ENCODE data around the gene SCN8A. TPM values are rescaled to one million over a fixed set of nuclear protein-coding genes. Genes with fewer than 3 reads are reported as not detected.

Gene SCN8A
- total and polyA plus RNA-seq, 2 experiments from 2014 or later = 4.6 to 23.9 TPM

GRCh38 chr12:51840966-51841365, 249.9 kb downstream of the SCN8A start:
- H3K4me1 ChIP-seq (ENCODE audit: insufficient read depth) = peaks cover 43% of the 10 kb centered on the region
- TF ChIP-seq EZH2phosphoT487 (IDR thresholded peaks at IDR 0.05; ENCODE audit: unreplicated experiment) = no peak
- no peak for TF ChIP-seq REST (IDR thresholded peaks at IDR 0.05; ENCODE audit: unreplicated experiment)
- TF ChIP-seq JUNB (IDR thresholded peaks at IDR 0.05; ENCODE audit: unreplicated experiment) = no peak
- no peak overlapping the region for H3K27ac ChIP-seq (ENCODE audit: low read depth)
- H3K79me2 ChIP-seq (replicated peaks; ENCODE audit: insufficient read depth) = no peaks in the 10 kb centered on the region
- H3K9me2 ChIP-seq (ENCODE audit: insufficient read depth) = no peaks in the 10 kb centered on the region
- H3K4me1 Mint-ChIP-seq = peaks cover 63% of the 10 kb centered on the region
- H4K20me1 ChIP-seq (replicated peaks; ENCODE audit: insufficient read depth) = peaks cover 1% of the 10 kb centered on the region; the same call in 1 of the 2 replicates
- H3K4me3 Mint-ChIP-seq = no peak overlapping the region
- DNase-seq (ENCODE audit: low spot score) = no peak
- no peak overlapping the region for H3K4me2 ChIP-seq
- H3K27ac Mint-ChIP-seq = no peak overlapping the region
- H3K9me3 Mint-ChIP-seq = no peaks in the 10 kb centered on the region; the same call in 1 of the 3 replicates
- no peak overlapping the region for H2AFZ ChIP-seq
- H3K4me3 ChIP-seq = no peak overlapping the region
- peaks cover 11% of the 10 kb centered on the region; the same call in 1 of the 2 replicates for H3K27me3 ChIP-seq (ENCODE audit: insufficient read depth)
- peaks cover 24% of the 10 kb centered on the region for H3K27me3 Mint-ChIP-seq (ENCODE audit: insufficient read depth, low read depth, poor library complexity)
- H3K36me3 ChIP-seq (ENCODE audit: insufficient read depth) = no peaks in the 10 kb centered on the region
- no peaks in the 10 kb centered on the region; the same call in 2 of the 3 replicates for H3K36me3 Mint-ChIP-seq (ENCODE audit: low read depth)
- no peak for ATAC-seq
- 0 out of 2 replicates have a peak, but pooled peaks cover under 1% of the 10 kb centered on the region for H3F3A ChIP-seq (replicated peaks; ENCODE audit: low read depth)

GRCh38 chr12:51841727-51842126, 250.7 kb downstream of the SCN8A start:
- H3F3A ChIP-seq (replicated peaks; ENCODE audit: low read depth) = 0 out of 2 replicates have a peak, but pooled peaks cover 3% of the 10 kb centered on the region
- no peak overlapping the region for H3K27ac ChIP-seq (ENCODE audit: low read depth)
- Mint-ChIP-seq H3K27ac (no peak overlapping the region), H3K4me3 (no peak overlapping the region), H3K4me1 (peaks cover 62% of the 10 kb centered on the region), H3K9me3 (no peaks in the 10 kb centered on the region; the same call in 1 of the 3 replicates), H3K27me3 (ENCODE audit: insufficient read depth, low read depth, poor library complexity) (peaks cover 30% of the 10 kb centered on the region), H3K36me3 (ENCODE audit: low read depth) (no peaks in the 10 kb centered on the region; the same call in 2 of the 3 replicates)
- H3K79me2 ChIP-seq (replicated peaks; ENCODE audit: insufficient read depth) = no peaks in the 10 kb centered on the region
- peaks cover 4% of the 10 kb centered on the region; the same call in 1 of the 2 replicates for H4K20me1 ChIP-seq (replicated peaks; ENCODE audit: insufficient read depth)
- no peak overlapping the region for H2AFZ ChIP-seq
- no peak overlapping the region for H3K4me3 ChIP-seq
- H3K9me2 ChIP-seq (ENCODE audit: insufficient read depth) = no peaks in the 10 kb centered on the region
- ATAC-seq (no peak; the same call in 2 of the 3 replicates), DNase-seq (ENCODE audit: low spot score) (no peak)
- H3K27me3 ChIP-seq (ENCODE audit: insufficient read depth) = peaks cover 19% of the 10 kb centered on the region; the same call in 1 of the 2 replicates
- H3K4me2 ChIP-seq = peak overlapping the region; percentile 10; the same call in 1 of the 2 replicates
- no peaks in the 10 kb centered on the region for H3K36me3 ChIP-seq (ENCODE audit: insufficient read depth)
- peaks cover 43% of the 10 kb centered on the region for H3K4me1 ChIP-seq (ENCODE audit: insufficient read depth)
- TF ChIP-seq CTCF (conservative IDR thresholded peaks at IDR 0.05; ENCODE audit: low read depth in 2 of 2) (no peak), POLR2AphosphoS5 (IDR thresholded peaks at IDR 0.05; ENCODE audit: low read depth) (no peak), ETS1 (IDR thresholded peaks at IDR 0.05) (no peak), JUNB (IDR thresholded peaks at IDR 0.05; ENCODE audit: unreplicated experiment) (no peak), CREB1 (CRISPR knock-in tag; IDR thresholded peaks at IDR 0.05; ENCODE audit: low read depth) (no peak), EZH2 (IDR thresholded peaks at IDR 0.05; ENCODE audit: low read depth, unreplicated experiment) (no peak), ZNF331 (CRISPR knock-in tag; IDR thresholded peaks at IDR 0.05; ENCODE audit: low read depth) (no peak), EZH2phosphoT487 (IDR thresholded peaks at IDR 0.05; ENCODE audit: unreplicated experiment) (no peak), REST (IDR thresholded peaks at IDR 0.05; ENCODE audit: unreplicated experiment) (no peak), NANOG (IDR thresholded peaks at IDR 0.05; ENCODE audit: borderline replicate concordance) (no peak), STAT1 (IDR thresholded peaks at IDR 0.05; ENCODE audit: unreplicated experiment) (no peak), ZNF114 (CRISPR knock-in tag; IDR thresholded peaks at IDR 0.05) (no peak)

Measured in GM23338 (cell line).